Measurements from ENCODE around the gene TMEM63A. TPM values are rescaled to one million over a fixed set of nuclear protein-coding genes. Genes with fewer than 3 reads are reported as not detected.

Gene TMEM63A
- total RNA-seq, 4 donors from 2014 or later = 27.6 to 93.3 (median 41.5) TPM

DNA sequence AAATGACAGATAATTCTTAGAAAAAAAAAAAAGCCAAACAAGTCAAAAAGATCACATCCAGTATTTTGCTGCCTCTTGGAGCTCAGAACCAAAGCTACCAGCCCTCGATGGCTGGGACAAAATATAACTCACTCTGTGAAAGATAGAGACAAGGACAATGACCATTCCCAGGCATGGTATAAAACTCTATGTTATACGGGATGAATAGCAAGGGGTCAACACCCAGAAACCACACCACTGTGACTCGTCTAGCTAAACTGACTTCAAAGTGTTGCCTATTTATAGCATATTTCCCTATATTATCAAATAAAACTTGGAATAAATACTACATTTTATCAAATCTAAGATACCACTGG is 10.1 kb downstream of the TMEM63A start:
- TF ChIP-seq, protein P1, sequence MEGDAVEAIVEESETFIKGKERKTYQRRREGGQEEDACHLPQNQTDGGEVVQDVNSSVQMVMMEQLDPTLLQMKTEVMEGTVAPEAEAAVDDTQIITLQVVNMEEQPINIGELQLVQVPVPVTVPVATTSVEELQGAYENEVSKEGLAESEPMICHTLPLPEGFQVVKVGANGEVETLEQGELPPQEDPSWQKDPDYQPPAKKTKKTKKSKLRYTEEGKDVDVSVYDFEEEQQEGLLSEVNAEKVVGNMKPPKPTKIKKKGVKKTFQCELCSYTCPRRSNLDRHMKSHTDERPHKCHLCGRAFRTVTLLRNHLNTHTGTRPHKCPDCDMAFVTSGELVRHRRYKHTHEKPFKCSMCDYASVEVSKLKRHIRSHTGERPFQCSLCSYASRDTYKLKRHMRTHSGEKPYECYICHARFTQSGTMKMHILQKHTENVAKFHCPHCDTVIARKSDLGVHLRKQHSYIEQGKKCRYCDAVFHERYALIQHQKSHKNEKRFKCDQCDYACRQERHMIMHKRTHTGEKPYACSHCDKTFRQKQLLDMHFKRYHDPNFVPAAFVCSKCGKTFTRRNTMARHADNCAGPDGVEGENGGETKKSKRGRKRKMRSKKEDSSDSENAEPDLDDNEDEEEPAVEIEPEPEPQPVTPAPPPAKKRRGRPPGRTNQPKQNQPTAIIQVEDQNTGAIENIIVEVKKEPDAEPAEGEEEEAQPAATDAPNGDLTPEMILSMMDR (IDR thresholded peaks at IDR 0.05) = no peak
- ATAC-seq (ENCODE audit: low FRiP score) (no peak), DNase-seq (ENCODE audit: low spot score) (no peak)

DNA sequence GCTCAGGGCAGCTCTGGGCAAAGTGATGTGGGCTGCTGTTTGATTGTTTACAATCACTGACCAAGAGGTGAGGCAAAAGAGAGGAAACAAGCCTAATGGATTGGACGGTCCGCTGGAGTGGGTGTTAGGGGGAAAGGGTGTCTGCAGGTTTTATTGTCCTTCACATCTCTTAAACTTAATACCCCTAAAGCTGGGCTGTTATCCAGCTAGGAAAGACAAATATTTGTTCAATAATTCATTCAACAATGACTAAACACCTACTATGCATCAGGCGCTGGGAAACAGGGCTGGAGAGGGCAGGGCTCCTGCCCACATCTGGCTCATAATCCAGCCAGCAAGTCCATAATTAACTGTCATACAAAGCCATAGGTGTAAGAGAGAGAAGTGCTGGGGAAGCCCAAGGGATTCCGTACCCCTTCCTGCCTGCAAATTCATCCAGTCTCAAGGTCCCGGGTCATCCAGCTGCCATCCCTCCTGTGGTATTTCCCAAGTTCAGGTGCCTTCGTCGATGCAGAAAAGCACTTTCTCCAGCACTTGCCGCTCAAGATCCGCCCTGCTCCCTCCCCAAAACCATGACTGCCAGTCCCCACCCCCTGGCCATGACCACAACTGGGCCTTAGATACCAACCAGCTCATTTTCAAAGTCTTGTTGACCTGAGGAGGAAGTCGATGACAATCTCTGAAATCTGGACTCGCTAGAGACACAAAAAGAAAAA is 10.7 kb downstream of the TMEM63A start:
- DNase-seq (ENCODE audit: low spot score) (no peak), ATAC-seq (ENCODE audit: low FRiP score) (no peak)
- TF ChIP-seq, protein P1 (IDR thresholded peaks at IDR 0.05) = no peak

DNA sequence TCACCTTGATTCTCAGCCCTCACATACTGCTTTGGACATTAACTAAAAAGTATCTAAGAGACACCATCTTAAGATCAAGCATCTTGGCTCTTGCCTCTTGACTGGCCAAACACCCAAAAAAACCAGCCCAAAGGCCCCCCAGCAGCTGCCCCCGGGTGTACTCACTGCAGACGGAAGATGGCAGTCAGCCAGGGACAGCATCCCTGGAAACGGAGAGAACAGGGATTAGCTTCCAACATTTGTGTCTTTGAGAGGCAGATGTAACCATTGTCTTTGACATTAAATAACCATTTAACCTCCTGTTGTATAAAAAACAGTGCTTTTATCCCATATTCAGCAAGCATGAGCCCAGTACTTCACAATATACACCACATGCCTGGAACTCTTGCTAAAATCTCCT is 11.3 kb downstream of the TMEM63A start:
- DNase-seq (ENCODE audit: low spot score) (no peak), ATAC-seq (ENCODE audit: low FRiP score) (no peak)
- TF ChIP-seq, protein P1 (IDR thresholded peaks at IDR 0.05) = no peak

DNA sequence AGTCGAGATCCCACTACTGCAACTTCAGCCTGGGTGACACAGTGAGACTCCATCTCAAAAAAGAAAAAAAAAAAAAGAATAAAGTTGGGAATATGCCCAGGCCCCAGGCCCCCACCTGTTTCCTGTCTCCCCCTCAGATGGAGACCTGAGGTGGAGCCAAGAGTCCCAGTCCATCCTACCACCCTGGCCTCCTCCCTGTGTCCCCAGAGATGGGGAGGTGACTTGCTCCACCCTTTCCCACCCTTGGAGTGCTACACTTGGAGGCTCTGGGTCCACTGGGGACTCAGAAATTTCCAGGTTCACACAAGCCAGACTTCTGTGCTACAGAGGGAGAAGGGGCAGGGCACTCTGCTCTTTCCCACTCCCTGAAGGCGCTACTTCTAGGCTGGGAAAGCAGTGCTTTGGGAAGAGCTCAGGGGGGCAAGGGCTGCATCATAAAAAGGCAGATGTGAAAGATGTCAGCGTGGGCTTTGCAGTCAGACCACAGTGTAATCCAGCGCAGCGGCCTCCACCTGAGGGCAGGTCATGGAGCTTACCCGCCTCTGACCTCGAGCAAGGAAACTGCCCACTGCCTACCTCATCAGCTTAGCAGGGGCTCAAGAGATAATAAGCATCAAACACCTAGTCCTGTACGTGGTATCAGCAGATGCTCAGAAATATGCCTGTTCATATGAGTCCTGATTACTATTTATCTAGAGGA is 13.4 kb downstream of the TMEM63A start:
- TF ChIP-seq, protein P1 (IDR thresholded peaks at IDR 0.05) = no peak
- DNase-seq (ENCODE audit: low spot score) = no peak
- ATAC-seq (ENCODE audit: low FRiP score) = no peak

DNA sequence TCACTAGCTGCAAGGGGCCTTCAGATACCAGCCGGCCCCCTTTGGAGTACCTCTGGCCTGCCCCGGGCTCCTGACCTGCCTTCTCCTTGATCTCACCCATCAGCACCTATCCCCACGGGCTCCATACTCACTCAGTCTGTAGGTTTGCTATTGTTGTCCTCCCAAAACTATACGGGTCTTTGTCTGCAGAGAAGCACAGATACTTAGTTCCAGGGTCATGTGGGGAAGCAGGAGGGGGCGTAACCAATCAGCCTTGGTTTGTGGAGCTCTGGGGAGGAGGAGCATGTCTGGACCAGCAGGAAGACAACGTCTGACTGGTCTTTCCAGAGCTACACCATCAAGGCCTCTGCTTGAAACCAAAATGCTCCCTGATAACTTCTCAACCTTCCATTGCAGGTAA is 15.2 kb downstream of the TMEM63A start:
- TF ChIP-seq, protein P1 (IDR thresholded peaks at IDR 0.05) = no peak
- ATAC-seq (ENCODE audit: low FRiP score) (no peak), DNase-seq (ENCODE audit: low spot score) (no peak)

DNA sequence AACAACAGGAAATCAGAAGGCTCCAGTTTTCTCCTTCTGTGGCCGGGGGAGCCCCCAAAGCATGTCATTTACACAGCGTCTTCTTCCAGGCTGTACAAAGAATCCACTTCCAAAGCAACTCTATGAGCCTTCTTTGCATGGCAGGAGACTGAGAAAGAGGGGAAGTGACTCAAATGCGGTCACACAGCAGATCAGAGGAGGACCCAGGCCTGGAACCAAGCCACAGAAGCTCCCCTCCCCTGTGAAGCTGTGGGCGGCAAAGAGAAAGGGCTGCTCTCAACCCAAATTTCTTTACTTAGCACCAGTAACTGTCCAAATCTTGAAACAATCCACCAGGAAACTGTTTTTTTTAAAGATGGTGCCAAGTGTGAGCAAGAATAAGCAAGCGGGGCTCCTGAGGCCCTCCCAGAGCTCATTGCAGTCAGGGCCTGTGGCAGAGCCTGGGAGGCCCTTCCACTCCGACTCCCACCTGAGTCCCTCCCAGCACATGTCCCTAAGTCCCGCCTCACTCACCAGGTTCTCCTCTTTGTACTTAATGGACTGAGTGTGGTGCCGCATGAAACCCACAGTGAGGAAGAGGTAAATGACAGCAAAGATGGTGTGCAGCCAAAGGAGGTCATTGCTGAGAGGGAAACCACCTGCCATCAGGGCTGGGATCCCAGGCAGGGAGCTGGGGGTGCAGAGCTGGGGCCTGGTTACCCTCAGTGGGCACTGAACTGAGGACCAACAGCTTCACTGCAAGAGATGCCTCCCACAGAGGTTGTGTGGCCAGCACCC is 15.9 kb downstream of the TMEM63A start:
- DNase-seq (ENCODE audit: low spot score) (no peak), ATAC-seq (ENCODE audit: low FRiP score) (no peak)
- TF ChIP-seq, protein P1 (IDR thresholded peaks at IDR 0.05) = no peak
